Tibial nerve (tissue), 4 donors: Measurements from ENCODE around the gene RUFY1. TPM values are rescaled to one million over a fixed set of nuclear protein-coding genes. Genes with fewer than 3 reads are reported as not detected.
A peak's percentile ranks its signal among the peaks of the same experiment; 100 is the strongest.

Experiments used
- DNase-seq, 2 donors: peaks; one replicate each; pipeline ENCODE4 v3.0.0-alpha.2; 2019; ENCODE audit warnings: low spot score in 2 of 2
- H3K27ac ChIP-seq, 4 donors: fragments of 200-600 bp; sonication (generic) in 3 of 4; one replicate each; pipeline ENCODE4 v1.5.1; 2017 to 2019; ENCODE audit warnings: mild to moderate bottlenecking in 1 of 4
- H3K27me3 ChIP-seq, 2 donors: fragments of 200-600 bp; sonication (generic) in 1 of 2; one replicate each; pipeline versions ENCODE4 v1.5.1 to v1.6.0; 2017 to 2019
- H3K36me3 ChIP-seq, 3 donors: fragments of 200-600 bp; sonication (generic); one replicate each; pipeline ENCODE4 v1.5.1; 2018 to 2019
- H3K4me1 ChIP-seq, 4 donors: fragments of 200-600 bp; sonication (generic) in 3 of 4; one replicate each; pipeline ENCODE4 v1.5.1; 2017 to 2019
- H3K4me3 ChIP-seq, 4 donors: fragments of 200-600 bp; sonication (generic) in 3 of 4; one replicate each; pipeline ENCODE4 v1.5.1; 2017 to 2019; ENCODE audit warnings: mild to moderate bottlenecking in 1 of 4, moderate library complexity in 1 of 4
- H3K9me3 ChIP-seq, 4 donors: fragments of 200-600 bp; sonication (generic) in 3 of 4; one replicate each; pipeline ENCODE4 v1.5.1; 2017 to 2019
- CTCF ChIP-seq, 5 experiments: fragments of 200-600 bp in 3 of 5; fragments of 450-650 bp in 2 of 5; sonication (generic) in 3 of 5; IDR thresholded peaks; one replicate each; pipeline ENCODE4 v1.5.1; 2016 to 2019; ENCODE audit warnings: antibody characterized with exemption in 5 of 5, mild to moderate bottlenecking in 3 of 5, moderate library complexity in 2 of 5
- EP300 ChIP-seq, 2 donors: sonication (generic); formaldehyde crosslinking; IDR thresholded peaks; one replicate each; pipeline ENCODE4 v1.6.1; 2017; ENCODE audit warnings: antibody characterized with exemption in 2 of 2, mild to moderate bottlenecking in 1 of 2
- POLR2A ChIP-seq, 2 donors: fragments of 450-650 bp; IDR thresholded peaks; one replicate each; pipeline ENCODE4 v1.6.1; 2017; ENCODE audit warnings: antibody characterized with exemption in 2 of 2, mild to moderate bottlenecking in 2 of 2, moderate library complexity in 2 of 2
- WGBS, 2 donors: methylation state at CpG; one replicate each; pipeline ENCODE4 v1.1.5; 2018; 5-methylcytosine and 5-hydroxymethylcytosine counted together
- total RNA-seq, 4 donors: library from RNA; depleted of rRNA; stranded (reverse); fragments of >200 nt; gene quantifications; one replicate each; pipeline ENCODE4 v1.1.0, GENCODE V29; 2016

RUFY1 gene
- total RNA-seq, 4 donors from 2014 or later, result 56.6 to 76.3 (median 71.3) TPM

- H3K36me3 ChIP-seq, result peaks cover 0 to 98% (median 49%) of the 10 kb centered on the region in 3 donors
- WGBS, 2 donors, result 85 to 92% methylated on average over 8 of the region's 9 CpGs
- H3K9me3 ChIP-seq, result no peaks in the 10 kb centered on the region
- no peaks in the 10 kb centered on the region for H3K4me1 ChIP-seq
- no peaks in the 10 kb centered on the region for H3K27me3 ChIP-seq
- no peak overlapping the region for H3K27ac ChIP-seq
- H3K4me3 ChIP-seq, result no peak overlapping the region
- no peak for DNase-seq
- TF ChIP-seq EP300 (IDR thresholded peaks at IDR 0.05), result no peak
- TF ChIP-seq POLR2A (IDR thresholded peaks at IDR 0.05), result no peak
- no peak for TF ChIP-seq CTCF (IDR thresholded peaks at IDR 0.05)
Observed at GRCh38 chr5:179599100-179599499, 48.7 kb downstream of the RUFY1 start.

- no peak for DNase-seq
- WGBS, 2 donors, result 78 to 84% methylated on average over 12 to 15 of the region's 16 CpGs
Observed at GRCh38 chr5:179599566-179599965, 49.2 kb downstream of the RUFY1 start.

DNA sequence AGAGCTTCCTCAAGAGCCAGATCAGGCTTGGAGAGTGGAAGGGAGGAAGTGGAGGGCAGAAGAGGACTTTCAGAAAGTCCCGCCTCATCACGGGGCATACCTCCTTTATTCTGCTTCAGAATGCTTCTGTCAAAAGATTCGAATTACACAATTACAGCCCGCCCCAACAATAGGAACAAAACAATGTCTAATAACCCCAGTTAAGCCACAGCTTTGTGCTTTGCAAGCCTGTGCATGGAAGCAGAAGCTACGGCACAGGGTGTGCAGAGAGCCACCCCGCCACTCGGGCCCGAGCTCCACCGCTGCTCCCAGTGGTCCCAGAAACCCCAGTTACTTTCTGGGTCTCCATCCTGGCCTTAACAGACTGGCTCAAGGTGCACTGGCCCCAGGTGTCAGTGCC lies 49.6 kb downstream of the RUFY1 start:
- Histone ChIP-seq H3K9me3 (no peaks in the 10 kb centered on the region), H3K4me3 (no peak overlapping the region), H3K36me3 (peaks cover 0 to 98% (median 46%) of the 10 kb centered on the region in 3 donors), H3K4me1 (no peaks in the 10 kb centered on the region), H3K27me3 (no peaks in the 10 kb centered on the region), H3K27ac (no peak overlapping the region)
- WGBS, 2 donors, result 84 to 86% methylated on average over 9 of the region's 9 CpGs
- no peak for DNase-seq
- TF ChIP-seq EP300 (IDR thresholded peaks at IDR 0.05), result peak in 1 of 2 donors; percentile 6
- TF ChIP-seq CTCF (IDR thresholded peaks at IDR 0.05), result no peak
- no peak for TF ChIP-seq POLR2A (IDR thresholded peaks at IDR 0.05)

More at GRCh38 chr5:179599566-179599965, 49.2 kb downstream of the RUFY1 start:
- no peak overlapping the region for H3K27ac ChIP-seq
- H3K9me3 ChIP-seq, result no peaks in the 10 kb centered on the region
- no peaks in the 10 kb centered on the region for H3K27me3 ChIP-seq
- H3K4me3 ChIP-seq, result no peak overlapping the region
- no peak for TF ChIP-seq EP300 (IDR thresholded peaks at IDR 0.05)
- no peak for TF ChIP-seq POLR2A (IDR thresholded peaks at IDR 0.05)
- no peak for TF ChIP-seq CTCF (IDR thresholded peaks at IDR 0.05)
- H3K4me1 ChIP-seq, result no peaks in the 10 kb centered on the region
- peaks cover 0 to 98% (median 46%) of the 10 kb centered on the region in 3 donors for H3K36me3 ChIP-seq

GRCh38 chr5:179601871-179602625 lies 51.7 kb downstream of the RUFY1 start:
- no peak overlapping the region for H3K27ac ChIP-seq
- TF ChIP-seq EP300 (IDR thresholded peaks at IDR 0.05), result no peak
- TF ChIP-seq POLR2A (IDR thresholded peaks at IDR 0.05), result no peak
- no peak for TF ChIP-seq CTCF (IDR thresholded peaks at IDR 0.05)
- WGBS, 2 donors, result 89 to 92% methylated on average over 15 to 18 of the region's 18 CpGs
- H3K9me3 ChIP-seq, result no peaks in the 10 kb centered on the region
- H3K4me3 ChIP-seq, result no peak overlapping the region
- no peak for DNase-seq
- H3K4me1 ChIP-seq, result peaks cover 0 to 5% (median 0%) of the 10 kb centered on the region in 4 donors
- H3K27me3 ChIP-seq, result no peaks in the 10 kb centered on the region
- peaks cover 0 to 98% (median 30%) of the 10 kb centered on the region in 3 donors for H3K36me3 ChIP-seq

GRCh38 chr5:179603308-179603707 lies 53.0 kb downstream of the RUFY1 start:
- peaks cover 0 to 98% (median 25%) of the 10 kb centered on the region in 3 donors for H3K36me3 ChIP-seq
- TF ChIP-seq CTCF (IDR thresholded peaks at IDR 0.05), result no peak
- TF ChIP-seq POLR2A (IDR thresholded peaks at IDR 0.05), result no peak
- no peak for TF ChIP-seq EP300 (IDR thresholded peaks at IDR 0.05)
- H3K9me3 ChIP-seq, result no peaks in the 10 kb centered on the region
- H3K27ac ChIP-seq, result no peak overlapping the region
- H3K4me1 ChIP-seq, result peaks cover 0 to 10% (median under 1%) of the 10 kb centered on the region in 4 donors
- DNase-seq, result no peak
- 84 to 90% methylated on average over 12 of the region's 12 CpGs for WGBS, 2 donors
- H3K27me3 ChIP-seq, result no peaks in the 10 kb centered on the region
- H3K4me3 ChIP-seq, result no peak overlapping the region
